ENCODE measurements around the gene SPN.

GRCh38 chr16:29678691-29679267 lies 15.7 kb downstream of the SPN start, which contains the start of gene QPRT:
- TF ChIP-seq POLR3G (IDR thresholded peaks at IDR 0.05; ENCODE audit: extremely low read depth, insufficient read length, insufficient replicate concordance) = no peak
- no peak for TF ChIP-seq BCL6 (CRISPR knock-in tag; IDR thresholded peaks at IDR 0.05)
- no peak for TF ChIP-seq ESRRA (IDR thresholded peaks at IDR 0.05; ENCODE audit: borderline replicate concordance, low read depth)
